ENCODE data around the gene CLCA1.

DNA sequence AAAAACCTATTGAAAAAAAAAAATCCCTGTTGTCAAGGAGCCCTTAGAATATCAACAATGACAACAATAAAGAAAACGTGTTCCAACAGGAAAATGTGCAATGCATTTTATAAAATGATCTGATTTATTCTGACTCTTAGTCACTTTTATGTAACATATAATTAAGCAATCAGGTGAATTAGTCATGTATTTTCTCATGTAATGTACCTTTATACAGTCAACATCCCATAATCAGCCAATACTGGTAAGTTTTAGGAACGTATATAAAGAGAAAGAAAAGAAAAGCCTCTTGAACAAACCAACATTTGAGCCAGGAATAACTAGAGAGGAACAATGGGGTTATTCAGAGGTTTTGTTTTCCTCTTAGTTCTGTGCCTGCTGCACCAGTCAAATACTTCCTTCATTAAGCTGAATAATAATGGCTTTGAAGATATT, 78.1 kb downstream of the CLCA1 start, which contains the start of gene CLCA4:
- TF ChIP-seq USF1 (IDR thresholded peaks at IDR 0.05; ENCODE audit: borderline replicate concordance, low read depth) (no peak), REST (IDR thresholded peaks at IDR 0.05; ENCODE audit: low read depth, low read length) (no peak), RCOR1 (IDR thresholded peaks at IDR 0.05; ENCODE audit: low read length) (no peak), POLR2AphosphoS5 (IDR thresholded peaks at IDR 0.05; ENCODE audit: low read depth, low read length) (no peak), EZH2phosphoT487 (IDR thresholded peaks at IDR 0.05; ENCODE audit: borderline replicate concordance, low read depth) (no peak), JUND (IDR thresholded peaks at IDR 0.05) (no peak), FOSL2 (IDR thresholded peaks at IDR 0.05; ENCODE audit: borderline replicate concordance, low read depth) (no peak), CHD2 (IDR thresholded peaks at IDR 0.05; ENCODE audit: low read length, partially characterized antibody) (no peak), RAD21 (IDR thresholded peaks at IDR 0.05; ENCODE audit: low read length) (no peak), GABPA (IDR thresholded peaks at IDR 0.05; ENCODE audit: low read depth) (no peak)
- TF ChIP-seq, protein P1, sequence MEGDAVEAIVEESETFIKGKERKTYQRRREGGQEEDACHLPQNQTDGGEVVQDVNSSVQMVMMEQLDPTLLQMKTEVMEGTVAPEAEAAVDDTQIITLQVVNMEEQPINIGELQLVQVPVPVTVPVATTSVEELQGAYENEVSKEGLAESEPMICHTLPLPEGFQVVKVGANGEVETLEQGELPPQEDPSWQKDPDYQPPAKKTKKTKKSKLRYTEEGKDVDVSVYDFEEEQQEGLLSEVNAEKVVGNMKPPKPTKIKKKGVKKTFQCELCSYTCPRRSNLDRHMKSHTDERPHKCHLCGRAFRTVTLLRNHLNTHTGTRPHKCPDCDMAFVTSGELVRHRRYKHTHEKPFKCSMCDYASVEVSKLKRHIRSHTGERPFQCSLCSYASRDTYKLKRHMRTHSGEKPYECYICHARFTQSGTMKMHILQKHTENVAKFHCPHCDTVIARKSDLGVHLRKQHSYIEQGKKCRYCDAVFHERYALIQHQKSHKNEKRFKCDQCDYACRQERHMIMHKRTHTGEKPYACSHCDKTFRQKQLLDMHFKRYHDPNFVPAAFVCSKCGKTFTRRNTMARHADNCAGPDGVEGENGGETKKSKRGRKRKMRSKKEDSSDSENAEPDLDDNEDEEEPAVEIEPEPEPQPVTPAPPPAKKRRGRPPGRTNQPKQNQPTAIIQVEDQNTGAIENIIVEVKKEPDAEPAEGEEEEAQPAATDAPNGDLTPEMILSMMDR (IDR thresholded peaks at IDR 0.05), result no peak
- TF ChIP-seq, protein P2, sequence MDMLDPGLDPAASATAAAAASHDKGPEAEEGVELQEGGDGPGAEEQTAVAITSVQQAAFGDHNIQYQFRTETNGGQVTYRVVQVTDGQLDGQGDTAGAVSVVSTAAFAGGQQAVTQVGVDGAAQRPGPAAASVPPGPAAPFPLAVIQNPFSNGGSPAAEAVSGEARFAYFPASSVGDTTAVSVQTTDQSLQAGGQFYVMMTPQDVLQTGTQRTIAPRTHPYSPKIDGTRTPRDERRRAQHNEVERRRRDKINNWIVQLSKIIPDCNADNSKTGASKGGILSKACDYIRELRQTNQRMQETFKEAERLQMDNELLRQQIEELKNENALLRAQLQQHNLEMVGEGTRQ (IDR thresholded peaks at IDR 0.05; ENCODE audit: borderline replicate concordance, low read depth, low read length), result no peak
- TF ChIP-seq, protein P3, sequence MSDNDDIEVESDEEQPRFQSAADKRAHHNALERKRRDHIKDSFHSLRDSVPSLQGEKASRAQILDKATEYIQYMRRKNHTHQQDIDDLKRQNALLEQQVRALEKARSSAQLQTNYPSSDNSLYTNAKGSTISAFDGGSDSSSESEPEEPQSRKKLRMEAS (IDR thresholded peaks at IDR 0.05; ENCODE audit: low read depth), result no peak

All from SK-N-SH (cell line).